Stimulated activated CD8-positive, alpha-beta memory T cell treated with anti-CD3 and anti-CD28 coated beads, Interleukin-12 subunit alpha, Interleukin-12 subunit beta, amount 100 ng/mL, for 24 hours (primary cell): Measurements from ENCODE around the gene NCCRP1.

Experiments
- DNase-seq: peaks from one replicate; pipeline ENCODE4 v3.0.0-alpha.2; 2020; ENCODE audit errors: extremely low read depth

The NCCRP1 gene

GRCh38 chr19:39196860-39197562, at the start of gene NCCRP1:
Gene NCCRP1 (plus strand): TSS chr19:39196964. CDS start chr19:39196983, 19 bp downstream.
- DNase-seq = no peak

- no peak for DNase-seq
Measured at GRCh38 chr19:39147480-39147879, 49.3 kb upstream of the NCCRP1 start.

- no peak for DNase-seq
Measured at GRCh38 chr19:39148939-39149529, 47.7 kb upstream of the NCCRP1 start.

GRCh38 chr19:39150235-39150634, 46.5 kb upstream of the NCCRP1 start:
- DNase-seq = no peak

- DNase-seq = no peak
Measured at GRCh38 chr19:39150807-39151600, 45.8 kb upstream of the NCCRP1 start.

- DNase-seq = no peak
Measured at GRCh38 chr19:39152066-39152465, 44.7 kb upstream of the NCCRP1 start.

- no peak for DNase-seq
Measured at GRCh38 chr19:39154100-39154628, 42.6 kb upstream of the NCCRP1 start.

GRCh38 chr19:39154629-39155100, 42.1 kb upstream of the NCCRP1 start:
- DNase-seq = no peak

- no peak for DNase-seq
Measured at GRCh38 chr19:39155114-39155700, 41.6 kb upstream of the NCCRP1 start.

GRCh38 chr19:39155741-39156140, 41.0 kb upstream of the NCCRP1 start:
- DNase-seq = no peak

- DNase-seq = no peak
Measured at GRCh38 chr19:39156326-39157230, 40.2 kb upstream of the NCCRP1 start.

- DNase-seq = no peak
Measured at GRCh38 chr19:39157275-39157996, 39.3 kb upstream of the NCCRP1 start.

- no peak for DNase-seq
Measured at GRCh38 chr19:39157997-39158389, 38.8 kb upstream of the NCCRP1 start.

GRCh38 chr19:39158646-39159260, 38.0 kb upstream of the NCCRP1 start:
- no peak for DNase-seq

GRCh38 chr19:39160523-39160861, 36.3 kb upstream of the NCCRP1 start:
- DNase-seq = no peak

- DNase-seq = no peak
Measured at GRCh38 chr19:39160889-39161672, 35.7 kb upstream of the NCCRP1 start.

- DNase-seq = no peak
Measured at GRCh38 chr19:39162441-39163043, 34.2 kb upstream of the NCCRP1 start.

GRCh38 chr19:39163621-39164020, 33.1 kb upstream of the NCCRP1 start:
- DNase-seq = no peak

GRCh38 chr19:39164289-39164688, 32.5 kb upstream of the NCCRP1 start:
- no peak for DNase-seq
